Measurements from ENCODE around the gene FUT8.
"Not testable (repeated sequence)": the region's sequence is repeated elsewhere in the genome, so short reads cannot be mapped to it uniquely, and the experiment has no call there.

The FUT8 gene

DNA sequence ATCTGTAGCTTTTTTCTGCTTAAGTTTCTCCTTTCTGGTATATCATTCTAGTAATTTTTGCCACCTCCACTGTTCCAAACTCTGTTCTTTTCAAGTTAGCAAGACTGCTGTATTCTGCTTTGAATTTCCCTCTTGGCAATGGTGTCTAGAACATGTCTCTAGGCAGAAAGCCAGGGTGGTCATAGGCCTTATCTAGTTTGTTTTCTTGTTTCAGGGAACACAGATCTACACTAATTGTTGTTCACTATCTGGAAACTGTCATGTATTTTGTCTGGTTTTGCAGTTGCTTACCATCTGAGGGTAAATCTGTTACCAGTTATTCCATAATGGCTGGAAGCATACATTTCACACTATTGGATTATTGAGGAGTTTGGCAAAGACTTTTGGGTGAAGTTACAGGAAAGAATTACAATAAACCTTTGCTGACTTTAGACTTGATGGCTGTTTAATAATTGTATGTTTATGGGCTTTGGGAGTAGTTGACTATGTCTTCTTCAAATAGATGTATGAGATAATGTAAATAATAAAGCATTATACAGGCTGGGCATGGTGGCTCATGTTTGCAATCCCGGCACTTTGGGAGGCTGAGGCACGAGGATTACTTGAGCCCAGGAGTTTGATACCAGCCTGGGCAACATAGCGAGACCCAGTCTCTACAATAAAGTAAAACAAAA, 41.4 kb downstream of the FUT8 start:
- DNase-seq (ENCODE audit: low spot score): no peak

DNA sequence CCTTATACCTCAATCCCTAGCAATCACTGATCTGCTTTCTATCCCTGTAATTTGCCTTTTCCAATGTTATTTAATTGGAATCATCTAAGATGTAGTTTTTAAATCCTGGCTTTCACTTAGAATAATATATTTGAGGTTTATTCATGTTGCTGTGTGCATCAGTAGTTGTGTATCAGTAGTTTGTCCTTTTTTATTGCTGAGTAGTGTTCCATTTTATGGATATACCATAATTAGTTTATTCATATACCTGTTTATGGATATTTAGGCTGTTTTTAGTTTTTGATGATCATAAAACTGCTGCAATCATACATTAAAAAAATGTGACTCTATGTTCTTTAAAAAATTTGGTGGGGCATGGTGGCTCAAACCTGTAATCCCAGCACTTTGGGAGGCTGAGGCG, 43.7 kb downstream of the FUT8 start:
- DNase-seq (ENCODE audit: low spot score): no peak

DNA sequence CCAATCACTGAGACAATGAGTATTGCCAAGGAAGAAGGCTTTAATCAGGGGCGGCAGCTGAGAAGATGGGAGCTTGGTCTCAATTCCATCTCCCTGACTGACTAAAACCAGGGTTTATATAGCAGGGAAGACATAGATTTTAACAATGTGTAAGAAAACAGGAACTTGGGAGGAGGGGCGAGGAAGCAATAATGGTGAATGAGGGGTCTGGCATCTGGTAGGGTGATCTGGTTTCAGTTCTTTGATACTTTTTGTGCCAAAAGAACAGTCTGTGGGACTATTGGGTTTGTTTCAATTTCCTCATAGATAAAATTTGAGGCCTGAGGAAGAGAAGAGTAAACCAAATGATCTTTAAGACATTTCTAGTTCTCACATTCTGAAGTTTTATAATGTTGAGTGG, 49.2 kb downstream of the FUT8 start:
- DNase-seq (ENCODE audit: low spot score): no peak

DNA sequence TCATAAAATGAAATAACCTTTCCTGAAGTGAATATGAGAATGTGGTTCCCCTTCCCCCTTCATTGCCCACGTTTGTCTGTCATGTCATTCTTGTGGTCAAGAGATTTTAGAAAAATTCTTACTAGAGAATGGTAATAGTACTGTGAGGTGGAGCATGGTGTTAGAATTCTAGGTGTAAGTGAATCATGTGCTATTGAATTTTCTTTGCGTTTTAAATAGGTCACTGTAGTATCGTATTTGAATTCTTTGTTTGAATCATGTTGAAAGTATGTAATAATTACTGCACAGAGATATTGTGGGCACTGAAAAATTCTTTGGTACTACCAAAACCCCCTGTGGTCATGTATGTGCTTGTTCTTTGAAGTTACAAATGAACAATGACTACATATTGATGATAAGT, 49.9 kb downstream of the FUT8 start:
- no peak for DNase-seq (ENCODE audit: low spot score)

DNA sequence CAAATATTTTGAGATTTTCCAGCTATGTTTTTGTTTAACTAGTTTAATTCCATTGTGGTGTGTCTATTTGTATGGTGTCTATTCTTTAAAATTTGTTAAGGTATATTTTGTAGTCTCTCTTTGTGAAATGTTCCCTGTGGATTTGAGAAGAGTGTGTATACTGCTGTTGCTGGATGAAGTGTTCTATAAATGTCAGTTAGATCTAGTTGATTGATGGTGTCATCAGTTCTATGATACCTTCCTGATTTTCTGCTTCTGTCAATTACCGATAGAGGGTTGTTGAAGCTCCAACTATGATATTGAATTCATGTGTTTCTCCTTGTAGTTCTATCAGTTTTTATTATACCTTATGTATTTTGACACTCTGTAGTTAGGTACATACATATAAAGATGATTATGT, 53.1 kb downstream of the FUT8 start:
- DNase-seq (ENCODE audit: low spot score): no peak

DNA sequence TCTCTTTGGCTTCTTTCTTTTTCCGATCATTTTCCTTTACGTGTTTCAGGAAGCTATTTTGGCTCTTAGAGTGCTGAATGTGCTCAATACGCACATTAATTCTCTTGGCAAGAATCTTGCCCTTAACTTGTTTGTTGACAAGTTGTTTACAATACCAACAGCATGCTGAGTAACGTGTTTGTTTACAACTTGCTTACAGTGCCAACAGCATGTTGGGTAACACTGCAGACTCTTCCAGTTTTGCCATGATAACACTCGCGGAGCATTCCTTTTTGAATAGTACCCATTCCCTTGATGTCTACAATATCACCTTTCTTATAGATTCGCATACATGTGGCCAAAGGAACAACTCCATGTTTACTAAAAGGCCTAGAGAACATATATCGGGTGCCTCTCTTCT, 55.4 kb downstream of the FUT8 start:
- DNase-seq (ENCODE audit: low spot score): not testable (repeated sequence)

DNA sequence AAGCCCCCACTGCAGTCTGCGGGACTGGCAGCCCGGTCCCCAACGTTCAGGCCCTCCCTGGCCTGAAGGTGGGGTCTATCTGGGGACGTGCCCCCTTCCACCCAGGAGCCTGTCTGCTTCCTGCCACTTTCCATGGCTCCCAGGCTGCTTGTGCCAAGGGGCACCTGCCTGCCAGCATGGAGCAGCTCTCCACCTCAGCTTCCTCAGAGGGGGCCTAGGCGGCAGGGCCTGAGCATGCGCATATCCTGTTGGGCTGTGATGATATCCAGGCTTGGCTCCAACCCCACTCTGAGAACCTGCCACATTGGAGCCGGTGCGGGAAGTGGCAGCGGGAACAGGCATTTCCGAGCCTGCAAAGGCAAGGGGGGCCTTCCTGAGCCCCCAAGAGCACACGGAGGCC, 57.4 kb downstream of the FUT8 start:
- no peak for DNase-seq (ENCODE audit: low spot score)

DNA sequence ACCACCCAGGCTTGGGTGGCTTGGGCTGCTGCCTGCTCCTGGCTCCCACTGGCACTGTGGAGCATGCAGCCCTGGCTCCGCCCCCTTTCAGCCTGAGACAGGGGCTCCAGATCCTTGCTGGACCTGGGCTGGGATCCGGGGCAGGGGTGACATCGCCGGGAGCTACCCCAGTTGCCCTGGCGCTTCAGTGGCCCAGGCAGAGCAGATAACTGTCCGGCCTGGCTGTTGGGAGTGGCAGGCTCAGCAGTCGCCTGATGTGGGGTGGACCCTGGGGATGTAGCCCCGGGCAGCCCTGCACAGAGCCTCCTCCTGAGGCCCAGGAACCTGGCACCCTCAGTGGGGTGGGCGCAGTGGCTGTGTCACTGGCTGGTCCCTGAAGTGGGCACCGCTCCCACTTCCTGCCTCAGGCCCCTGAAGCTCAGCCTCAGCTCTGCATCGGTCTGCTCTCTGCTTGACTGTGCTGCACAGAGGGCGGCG, 57.9 kb downstream of the FUT8 start:
- DNase-seq (ENCODE audit: low spot score): no peak

DNA sequence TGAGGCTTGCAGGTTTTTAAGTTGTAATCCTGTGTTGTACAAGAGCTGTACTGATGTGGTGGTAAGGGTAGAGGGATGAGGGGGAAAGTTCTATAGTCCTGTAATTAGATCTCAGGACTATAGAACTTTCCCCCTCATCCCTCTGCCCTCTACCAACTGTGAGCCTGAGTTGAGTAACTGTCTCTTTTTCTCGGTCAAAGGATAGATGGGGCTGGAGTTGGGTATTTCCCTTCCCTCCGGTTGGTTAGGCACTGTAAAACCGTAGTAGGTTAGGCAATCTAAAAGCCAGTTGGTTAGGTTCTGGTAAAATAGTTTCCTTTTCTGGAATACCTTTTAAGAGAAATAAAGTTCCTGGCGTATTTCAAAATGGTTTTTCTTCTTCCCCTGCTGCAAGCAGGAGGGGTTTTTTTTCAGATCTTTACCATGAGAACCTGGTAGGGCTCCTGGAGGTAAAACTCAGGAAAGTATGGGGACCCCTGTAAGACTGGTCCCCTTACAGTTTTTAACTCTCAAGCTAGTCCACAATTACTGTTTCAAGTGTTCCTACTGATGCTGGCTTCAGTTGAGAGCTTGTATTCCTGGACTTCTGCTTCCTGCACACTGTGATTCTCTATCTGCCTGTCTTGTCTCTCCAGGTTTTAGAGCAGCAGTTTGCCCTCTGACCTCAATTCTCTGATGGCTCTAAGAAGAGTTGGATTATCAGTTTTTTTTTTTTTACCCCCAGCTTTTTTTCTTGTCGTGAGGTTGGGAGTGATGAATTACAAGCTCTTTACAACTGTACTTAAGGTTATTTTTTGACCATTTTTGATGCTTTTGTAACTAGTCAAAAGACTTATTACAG, 58.7 kb downstream of the FUT8 start:
- DNase-seq (ENCODE audit: low spot score): no peak

DNA sequence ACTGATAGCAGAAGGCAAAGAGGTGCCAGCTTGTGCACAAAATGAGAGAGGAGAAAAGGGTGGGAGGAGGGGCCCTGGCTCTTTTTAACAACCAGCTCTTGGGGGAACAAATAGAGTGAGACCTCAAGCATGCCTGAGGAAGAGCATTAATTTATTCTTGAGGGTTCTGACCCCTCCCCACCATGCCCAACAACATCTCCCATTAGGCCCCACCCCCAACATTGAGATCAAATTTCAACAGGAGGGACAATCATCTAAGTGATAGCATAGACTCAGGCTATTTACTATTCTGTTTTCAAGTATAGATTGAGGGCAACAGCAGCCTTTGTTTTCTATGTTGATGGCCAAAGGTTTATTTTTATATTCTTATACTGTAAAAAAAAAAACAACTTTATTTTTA, 59.7 kb downstream of the FUT8 start:
- no peak for DNase-seq (ENCODE audit: low spot score)

DNA sequence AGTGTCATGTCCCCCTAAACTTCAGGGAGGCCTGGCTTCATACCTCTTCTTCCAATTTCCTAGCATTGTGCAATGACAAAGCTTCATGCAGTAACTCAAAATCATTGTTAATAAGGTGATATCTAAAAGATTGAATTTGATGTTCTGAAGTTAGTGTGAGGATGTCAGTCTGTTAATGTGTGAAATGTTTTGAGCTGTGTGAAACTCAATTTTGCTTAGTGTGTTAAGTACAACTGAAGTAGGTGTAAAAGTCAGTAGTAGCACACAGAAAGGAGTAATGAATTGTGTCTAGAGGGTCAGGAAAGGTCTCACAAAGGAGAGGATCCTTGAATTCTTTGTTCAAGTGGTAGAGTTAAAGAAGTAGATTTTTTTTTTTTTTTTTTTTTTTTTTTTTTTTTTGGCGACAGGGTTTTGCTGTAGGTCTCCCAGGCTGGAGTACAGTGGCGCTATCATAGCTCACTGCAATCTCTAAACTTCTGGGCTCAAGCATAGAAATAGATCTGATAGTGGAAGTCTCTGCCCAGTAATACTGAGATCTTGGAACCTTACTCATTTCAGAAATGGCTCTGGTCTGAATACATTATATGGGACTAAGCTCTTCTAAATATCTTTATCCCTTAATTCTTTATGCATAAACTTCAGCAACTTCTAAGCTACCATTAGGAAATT, 63.9 kb downstream of the FUT8 start:
- no peak for DNase-seq (ENCODE audit: low spot score)

DNA sequence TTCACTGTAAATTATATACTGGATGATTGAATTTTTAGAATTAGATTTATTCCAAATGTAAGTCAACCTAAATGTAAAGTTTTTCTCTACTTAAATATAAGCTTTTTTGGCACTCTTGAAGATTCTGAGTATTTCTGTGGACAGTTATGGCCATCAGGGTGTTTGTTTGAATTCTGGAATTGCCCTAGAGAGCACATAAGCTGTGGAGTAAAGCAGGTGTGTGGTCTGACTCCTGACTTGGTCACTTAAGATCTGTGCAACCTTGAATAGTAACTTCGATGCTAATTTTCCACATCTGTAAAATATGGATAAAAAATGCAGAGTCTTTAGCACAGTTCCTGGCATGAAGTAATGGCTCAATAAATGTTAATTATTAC, 64.4 kb downstream of the FUT8 start:
- DNase-seq (ENCODE audit: low spot score): no peak

DNA sequence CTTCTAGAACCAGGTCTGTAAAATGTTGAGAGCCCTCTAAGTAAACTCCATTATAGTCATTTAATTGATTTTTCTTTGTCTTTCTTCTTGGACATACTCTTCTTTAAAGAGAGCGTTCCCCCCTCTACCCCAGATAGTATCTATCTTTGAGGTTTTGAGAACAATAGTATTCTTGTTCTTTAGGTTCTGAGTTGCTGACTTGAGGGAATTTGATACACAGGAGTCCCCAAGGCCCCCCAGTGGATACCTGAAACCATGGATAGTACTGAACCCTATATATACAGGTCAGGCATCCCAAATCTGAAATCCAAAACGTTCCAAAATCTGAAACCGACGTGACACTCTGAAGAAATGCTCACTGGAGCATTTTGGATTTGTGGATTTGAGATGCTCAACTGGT, 65.5 kb downstream of the FUT8 start:
- no peak for DNase-seq (ENCODE audit: low spot score)

DNA sequence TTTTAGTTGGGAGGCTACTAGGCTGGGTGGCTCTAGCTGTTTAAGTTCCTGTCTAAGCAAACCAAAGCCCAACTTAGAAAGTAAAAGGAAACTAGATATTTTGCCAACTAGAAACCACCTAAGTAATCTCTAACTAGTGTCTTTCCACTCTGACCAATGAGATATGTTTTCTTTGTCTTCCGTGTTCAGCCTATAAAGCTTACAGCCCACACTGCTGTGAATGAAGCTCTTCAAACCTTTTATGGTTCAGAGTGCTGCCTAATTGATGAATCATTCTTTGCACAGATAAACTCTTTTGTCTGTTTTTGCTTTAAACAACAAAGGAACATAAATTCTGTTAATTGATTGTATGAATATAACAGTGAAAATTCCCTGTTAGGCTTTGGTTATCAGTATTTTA, 66.1 kb downstream of the FUT8 start:
- DNase-seq (ENCODE audit: low spot score): no peak

DNA sequence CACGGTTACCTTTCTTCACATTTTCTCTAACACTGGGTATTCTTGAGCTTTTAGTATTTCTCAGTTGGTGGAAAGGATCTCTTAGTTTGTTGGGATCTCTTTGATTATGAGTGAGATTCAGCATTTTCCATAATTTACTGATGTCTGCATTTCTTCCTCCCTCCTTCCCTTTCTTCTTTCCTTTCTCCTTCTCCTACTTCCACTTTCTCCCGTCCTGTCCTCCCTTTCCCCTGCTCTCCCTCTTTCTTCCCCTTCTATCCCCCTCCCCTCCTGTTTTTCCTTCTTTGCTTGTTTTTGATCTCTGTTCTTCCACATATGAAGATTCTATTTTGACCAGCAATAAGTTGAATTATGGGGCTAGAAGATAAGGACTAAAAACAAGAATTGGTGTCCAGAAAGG, 66.9 kb downstream of the FUT8 start:
- no peak for DNase-seq (ENCODE audit: low spot score)

DNA sequence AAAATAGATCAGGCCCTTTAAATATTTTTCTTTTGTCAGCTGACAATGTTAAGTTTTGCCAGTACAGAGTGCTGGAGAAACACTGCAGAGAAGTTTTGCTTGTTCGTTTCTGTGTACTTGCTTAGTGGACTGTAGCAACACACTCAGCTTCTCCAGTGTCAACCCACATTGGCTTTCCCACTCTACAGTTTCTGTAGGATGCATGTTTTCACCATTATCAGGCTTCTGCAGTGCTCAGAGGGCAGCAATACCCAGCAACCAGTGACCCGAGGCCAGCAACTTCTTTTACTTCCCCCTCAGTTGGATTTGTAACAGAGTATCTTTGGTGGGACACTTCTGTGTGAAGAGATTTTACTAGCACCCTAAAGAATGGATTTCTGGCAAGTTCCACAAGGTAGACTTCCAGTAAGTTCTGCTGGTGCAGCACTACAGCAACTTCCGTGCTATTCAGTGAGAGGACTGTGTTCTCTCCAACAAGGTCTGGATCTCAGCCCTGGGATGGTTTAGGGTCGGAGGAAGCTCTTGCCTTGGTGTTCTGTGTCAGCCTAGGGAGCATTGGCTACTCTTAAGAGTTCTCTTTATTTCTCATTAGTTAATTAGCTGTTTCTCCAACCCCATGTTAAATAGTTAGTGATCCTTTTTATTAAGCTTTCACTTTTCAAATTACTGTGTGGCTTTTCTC, 70.4 kb downstream of the FUT8 start:
- no peak for DNase-seq (ENCODE audit: low spot score)

DNA sequence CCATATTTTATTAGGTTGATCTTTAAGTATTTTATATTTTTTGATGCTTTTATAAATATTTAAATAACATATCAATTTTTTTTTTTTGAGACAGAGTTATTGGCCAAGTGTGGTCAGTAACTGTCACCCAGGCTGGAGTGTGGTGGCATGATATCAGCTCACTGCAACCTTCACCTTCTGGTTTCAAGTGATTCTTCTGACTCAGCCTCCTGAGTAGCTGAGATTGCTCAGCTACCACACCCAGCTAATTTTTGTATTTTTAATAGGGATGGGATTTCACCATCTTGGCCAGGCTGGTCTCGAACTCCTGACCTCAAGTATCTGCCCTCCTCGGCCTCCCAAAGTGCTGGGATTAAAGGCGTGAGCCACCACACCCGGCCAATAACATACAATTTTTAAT, 71.1 kb downstream of the FUT8 start:
- no peak for DNase-seq (ENCODE audit: low spot score)

DNA sequence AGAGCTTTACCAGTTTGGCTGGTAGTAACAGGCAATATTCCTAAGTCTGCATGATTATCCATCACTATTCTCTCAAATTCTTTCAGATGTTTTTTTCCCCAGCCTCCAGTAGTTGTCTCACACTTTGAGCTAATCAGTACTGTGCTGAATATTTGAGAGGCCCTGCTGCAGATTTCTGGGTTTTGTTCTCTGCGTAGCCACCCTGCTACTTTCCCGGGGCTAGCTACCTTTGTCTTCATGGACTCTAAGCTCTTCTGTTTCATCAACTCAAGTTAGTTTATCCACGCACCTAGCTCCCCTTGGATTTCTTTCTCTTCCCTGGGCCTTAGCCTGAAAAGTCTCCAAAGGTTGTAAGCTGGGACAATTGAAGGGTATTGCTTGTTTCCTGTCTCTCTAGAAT, 73.0 kb downstream of the FUT8 start:
- DNase-seq (ENCODE audit: low spot score): no peak

DNA sequence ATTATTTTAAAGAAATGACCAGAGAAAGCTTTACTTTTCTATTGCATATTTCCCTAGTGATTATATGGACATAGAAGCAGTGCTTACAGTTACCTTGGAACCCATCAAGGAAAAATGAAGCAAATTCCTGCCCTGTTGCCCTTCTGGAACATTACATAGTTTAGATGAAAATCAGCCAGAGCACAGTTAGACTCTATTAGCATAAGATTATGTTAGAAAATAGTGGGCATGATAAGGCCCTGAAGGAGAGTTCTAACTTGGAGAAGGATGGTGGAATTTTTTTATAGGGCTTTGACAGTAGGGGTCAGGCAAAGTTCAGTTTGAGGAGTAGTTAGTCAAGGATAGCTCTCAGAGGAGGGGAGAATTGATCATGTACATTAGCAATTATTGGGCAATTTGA, 74.3 kb downstream of the FUT8 start:
- no peak for DNase-seq (ENCODE audit: low spot score)

DNA sequence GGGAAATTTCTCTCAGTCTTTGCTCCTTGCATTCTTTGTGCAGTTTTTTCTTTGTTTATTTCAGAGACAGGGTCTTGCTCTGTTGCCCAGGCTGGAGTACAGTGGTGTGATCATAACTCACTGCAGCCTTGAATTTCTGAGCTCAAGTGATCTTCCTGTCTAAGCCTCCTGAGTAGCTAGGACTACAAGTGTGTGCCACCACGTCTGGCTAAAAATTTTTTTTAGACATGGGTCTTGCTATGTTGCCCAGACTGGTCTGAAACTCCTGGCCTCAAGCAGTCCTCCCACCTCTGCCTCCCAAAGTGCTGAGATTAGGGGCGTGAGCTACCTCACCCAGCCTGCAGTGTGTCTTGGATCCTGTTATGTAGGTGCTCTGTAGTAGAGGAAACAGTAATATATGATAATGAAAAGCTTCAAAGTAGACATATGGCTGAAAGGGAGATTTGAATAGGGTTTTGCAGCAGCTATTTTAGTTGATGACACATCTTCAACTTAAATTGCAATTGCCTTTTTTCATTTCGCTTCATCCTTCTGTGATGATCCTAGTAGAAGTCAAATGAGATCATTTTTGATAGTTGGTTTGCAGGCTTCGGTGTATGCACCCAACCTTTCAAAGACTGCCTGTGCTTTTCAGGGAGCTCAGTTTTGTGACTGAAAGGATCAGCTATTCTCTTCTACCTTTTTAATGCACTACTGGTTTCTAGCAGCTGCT, 75.4 kb downstream of the FUT8 start:
- DNase-seq (ENCODE audit: low spot score): no peak

DNA sequence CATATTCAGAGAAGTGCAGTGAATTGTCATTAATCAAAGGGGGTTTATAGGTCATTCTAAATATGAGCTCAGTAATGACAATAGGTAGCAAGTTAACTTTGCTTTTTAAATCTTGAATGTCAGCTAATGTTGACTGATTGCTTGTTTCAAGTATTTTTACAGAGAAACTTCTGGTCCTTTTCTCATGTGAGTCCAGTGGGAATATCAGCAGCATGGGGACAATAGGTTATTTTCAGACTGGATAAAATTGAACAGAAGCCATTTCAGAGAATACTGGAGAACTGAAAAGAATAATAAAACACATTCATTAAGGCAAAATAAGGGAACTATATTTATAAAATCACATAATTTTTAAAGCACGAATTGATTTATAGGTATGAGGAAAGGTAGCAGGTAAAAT, 78.7 kb downstream of the FUT8 start:
- no peak for DNase-seq (ENCODE audit: low spot score)

DNA sequence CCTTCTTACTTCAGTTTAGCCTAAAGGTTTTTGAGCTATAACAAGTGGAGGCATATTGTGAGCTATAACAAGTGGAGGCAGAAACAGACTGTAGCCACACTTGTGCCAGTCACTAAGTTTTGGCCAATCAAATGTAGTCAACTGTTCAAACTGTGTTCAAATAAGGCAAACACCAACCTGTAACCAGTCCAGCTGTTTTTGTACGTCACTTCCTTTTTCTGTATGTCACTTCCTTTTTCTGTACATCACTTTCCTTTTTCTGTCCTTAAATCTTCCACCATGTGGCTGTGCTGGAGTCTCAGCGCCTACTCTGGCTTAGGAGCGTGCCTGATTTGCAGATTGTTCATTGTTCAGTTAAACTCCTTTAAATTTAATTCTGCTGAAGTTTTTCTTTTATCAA, 79.7 kb downstream of the FUT8 start:
- DNase-seq (ENCODE audit: low spot score): no peak
